ENCODE data around the gene FOXF1. TPM values are rescaled to one million over a fixed set of nuclear protein-coding genes. Genes with fewer than 3 reads are reported as not detected.

The FOXF1 gene
- total and polyA plus RNA-seq, 2 of the 13 experiments (the other 11 are each of a cell fraction or from before 2014, with no cell fraction given), result not detected

DNA sequence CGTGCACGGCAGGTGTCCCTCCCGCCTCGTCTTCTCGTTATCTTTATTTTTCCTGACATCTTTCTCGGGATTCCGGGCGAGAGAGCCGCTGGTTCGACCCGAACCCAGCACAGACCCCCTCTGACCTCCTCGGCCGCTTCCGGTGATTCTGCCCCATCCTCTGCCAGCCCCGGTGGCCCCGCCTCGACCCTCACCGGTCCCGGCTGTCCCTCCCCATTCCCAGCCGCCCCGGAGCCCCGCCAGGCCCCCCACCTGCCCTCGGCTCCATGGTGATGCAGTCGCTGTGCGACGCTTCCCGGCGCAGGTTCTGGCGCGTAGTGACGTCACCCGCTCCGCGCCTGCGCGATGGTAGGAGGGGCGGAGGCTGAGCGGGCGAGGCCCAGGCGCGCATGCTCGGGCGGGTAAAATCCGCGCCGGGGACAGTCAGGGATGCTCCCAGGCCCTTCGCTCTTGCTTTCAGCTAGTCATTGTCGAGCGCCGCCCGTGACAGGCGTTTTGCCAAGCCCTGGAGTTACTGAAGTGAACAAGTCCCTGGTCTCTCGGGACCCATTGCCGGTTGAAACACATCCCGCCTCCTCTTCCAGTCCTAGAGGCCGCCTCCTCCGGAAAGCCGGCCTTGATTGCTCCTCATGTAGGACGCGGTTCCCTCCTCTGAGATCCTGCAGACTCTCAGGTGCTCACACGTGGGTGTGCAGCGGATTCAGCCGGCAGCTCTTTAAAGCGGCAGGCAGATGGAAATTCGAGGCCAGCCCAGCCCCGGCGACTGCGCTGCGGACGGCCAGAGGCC, 44.8 kb downstream of the FOXF1 start, which contains the start of gene MTHFSD (continued):
- TF ChIP-seq KLF13 (CRISPR knock-in tag; IDR thresholded peaks at IDR 0.05), result no peak; the same call in 1 of the 2 replicates
- TF ChIP-seq ZNF556 (CRISPR knock-in tag; IDR thresholded peaks at IDR 0.05; ENCODE audit: borderline replicate concordance), result peak; percentile 51; the same call in 1 of the 2 replicates
- TF ChIP-seq, protein P1, sequence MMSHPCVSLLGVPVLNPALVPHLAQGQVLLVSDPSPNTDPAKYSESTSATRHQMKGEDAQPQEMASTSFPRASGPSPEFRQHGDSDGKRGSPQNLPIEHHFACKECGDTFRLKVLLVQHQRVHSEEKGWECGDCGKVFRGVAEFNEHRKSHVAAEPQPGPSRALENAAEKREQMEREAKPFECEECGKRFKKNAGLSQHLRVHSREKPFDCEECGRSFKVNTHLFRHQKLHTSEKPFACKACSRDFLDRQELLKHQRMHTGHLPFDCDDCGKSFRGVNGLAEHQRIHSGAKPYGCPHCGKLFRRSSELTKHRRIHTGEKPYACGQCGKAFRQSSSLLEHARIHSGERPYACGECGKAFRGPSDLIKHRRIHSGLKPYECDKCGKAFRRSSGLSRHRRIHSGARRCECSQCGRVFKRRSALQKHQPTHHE (CRISPR knock-in tag; IDR thresholded peaks at IDR 0.05; ENCODE audit: borderline replicate concordance), result peak; percentile 48; the same call in 1 of the 2 replicates
- TF ChIP-seq PATZ1 (CRISPR knock-in tag; IDR thresholded peaks at IDR 0.05), result peak; percentile 97
- peak; percentile 88 for TF ChIP-seq ZMAT3 (CRISPR knock-in tag; conservative IDR thresholded peaks at IDR 0.05)
- TF ChIP-seq ZFX (CRISPR knock-in tag; IDR thresholded peaks at IDR 0.05; ENCODE audit: low read depth), result peak; percentile 92
- TF ChIP-seq RNF2 (conservative IDR thresholded peaks at IDR 0.05; ENCODE audit: low read depth), result peak; percentile 35; the same call in 1 of the 2 replicates
- peak; percentile 73 for TF ChIP-seq ZSCAN21 (CRISPR knock-in tag; IDR thresholded peaks at IDR 0.05; ENCODE audit: borderline replicate concordance)
- TF ChIP-seq RBM39 (IDR thresholded peaks at IDR 0.05; ENCODE audit: low read depth, low read length, poor library complexity, severe bottlenecking), result no peak
- TF ChIP-seq ZFP37 (CRISPR knock-in tag; IDR thresholded peaks at IDR 0.05; ENCODE audit: borderline replicate concordance), result 0 out of 2 replicates have a peak, but pooled peaks have one; percentile 43
- peak; percentile 93 for TF ChIP-seq KDM2A (CRISPR knock-in tag; IDR thresholded peaks at IDR 0.05; ENCODE audit: borderline replicate concordance, low read depth)
- TF ChIP-seq, protein P2, sequence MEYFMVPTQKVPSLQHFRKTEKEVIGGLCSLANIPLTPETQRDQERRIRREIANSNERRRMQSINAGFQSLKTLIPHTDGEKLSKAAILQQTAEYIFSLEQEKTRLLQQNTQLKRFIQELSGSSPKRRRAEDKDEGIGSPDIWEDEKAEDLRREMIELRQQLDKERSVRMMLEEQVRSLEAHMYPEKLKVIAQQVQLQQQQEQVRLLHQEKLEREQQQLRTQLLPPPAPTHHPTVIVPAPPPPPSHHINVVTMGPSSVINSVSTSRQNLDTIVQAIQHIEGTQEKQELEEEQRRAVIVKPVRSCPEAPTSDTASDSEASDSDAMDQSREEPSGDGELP (IDR thresholded peaks at IDR 0.05; ENCODE audit: borderline replicate concordance, low read depth), result no peak; the same call in 1 of the 2 replicates
- TF ChIP-seq TGIF2 (CRISPR knock-in tag; IDR thresholded peaks at IDR 0.05), result peak; percentile 84
- TF ChIP-seq ZNF333 (CRISPR knock-in tag; IDR thresholded peaks at IDR 0.05; ENCODE audit: borderline replicate concordance), result 0 out of 2 replicates have a peak, but pooled peaks have one; percentile 73
- TF ChIP-seq HOXA9 (CRISPR knock-in tag; IDR thresholded peaks at IDR 0.05; ENCODE audit: borderline replicate concordance), result peak; percentile 86; the same call in 1 of the 2 replicates
- peak; percentile 34; the same call in 1 of the 2 replicates for TF ChIP-seq ZNF124 (CRISPR knock-in tag; IDR thresholded peaks at IDR 0.05)
- TF ChIP-seq, protein P3, sequence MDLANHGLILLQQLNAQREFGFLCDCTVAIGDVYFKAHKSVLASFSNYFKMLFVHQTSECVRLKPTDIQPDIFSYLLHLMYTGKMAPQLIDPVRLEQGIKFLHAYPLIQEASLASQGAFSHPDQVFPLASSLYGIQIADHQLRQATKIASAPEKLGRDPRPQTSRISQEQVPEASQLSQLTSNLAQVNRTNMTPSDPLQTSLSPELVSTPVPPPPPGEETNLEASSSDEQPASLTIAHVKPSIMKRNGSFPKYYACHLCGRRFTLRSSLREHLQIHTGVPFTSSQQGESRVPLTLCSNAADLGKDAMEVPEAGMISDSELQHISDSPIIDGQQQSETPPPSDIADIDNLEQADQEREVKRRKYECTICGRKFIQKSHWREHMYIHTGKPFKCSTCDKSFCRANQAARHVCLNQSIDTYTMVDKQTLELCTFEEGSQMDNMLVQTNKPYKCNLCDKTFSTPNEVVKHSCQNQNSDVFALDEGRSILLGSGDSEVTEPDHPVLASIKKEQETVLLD (CRISPR knock-in tag; IDR thresholded peaks at IDR 0.05; ENCODE audit: low read depth), result peak; percentile 91
- peak; percentile 100 for TF ChIP-seq CREB1 (IDR thresholded peaks at IDR 0.05)
- TF ChIP-seq CREB1 (CRISPR knock-in tag; IDR thresholded peaks at IDR 0.05), result peak; percentile 99
- no peak for TF ChIP-seq FOXA1 (IDR thresholded peaks at IDR 0.05)
- TF ChIP-seq FOXA1 (CRISPR knock-in tag; IDR thresholded peaks at IDR 0.05), result peak; percentile 11
- TF ChIP-seq ATF7 (IDR thresholded peaks at IDR 0.05), result peak; percentile 99
- TF ChIP-seq ATF7 (CRISPR knock-in tag; IDR thresholded peaks at IDR 0.05), result peak; percentile 97; the same call in 1 of the 2 replicates
- no peak for TF ChIP-seq CEBPB (IDR thresholded peaks at IDR 0.05; ENCODE audit: borderline replicate concordance, low read depth, low read length)
- 0 out of 2 replicates have a peak, but pooled peaks have one; percentile 38 for TF ChIP-seq MTF1 (CRISPR knock-in tag; IDR thresholded peaks at IDR 0.05)

Measured in HepG2 (cell line).